MG63 (cell line): ENCODE results near the gene FILIP1L. TPM values are rescaled to one million over a fixed set of nuclear protein-coding genes. Genes with fewer than 3 reads are reported as not detected.

Source experiments
- DNase-seq: peaks from one replicate; pipeline ENCODE4 v3.0.0-alpha.2; 2020
- H3K27me3 ChIP-seq: fragments of 250-450 bp; sonication (Bioruptor Pico); 2 replicates; pipeline ENCODE4 v1.5.1; 2020; ENCODE audit warnings: mild to moderate bottlenecking, moderate library complexity
- H3K36me3 ChIP-seq: fragments of 250-450 bp; sonication (Bioruptor Pico); 2 replicates; pipeline ENCODE4 v1.5.1; 2020; ENCODE audit warnings: mild to moderate bottlenecking, moderate library complexity
- H3K4me3 ChIP-seq: fragments of 250-450 bp; sonication (Bioruptor Pico); 2 replicates; pipeline ENCODE4 v1.5.1; 2020; ENCODE audit warnings: mild to moderate bottlenecking, moderate library complexity
- H3K9me3 ChIP-seq: fragments of 250-450 bp; sonication (Bioruptor Pico); 2 replicates; pipeline ENCODE4 v1.5.1; 2020; ENCODE audit warnings: mild to moderate bottlenecking, moderate library complexity
- total RNA-seq: library from RNA; depleted of rRNA; stranded (reverse); fragments of >200 nt; shearing (Covaris generic); gene quantifications from 2 replicates; pipeline ENCODE4 v1.2.3, GENCODE V29; 2014; ENCODE audit warnings: low replicate concordance

FILIP1L gene
- total RNA-seq, 1 experiment from 2014 or later, result 19.9 TPM

- no peaks in the 10 kb centered on the region; the same call in 1 of the 2 replicates for H3K9me3 ChIP-seq
- no peaks in the 10 kb centered on the region for H3K36me3 ChIP-seq
- H3K4me3 ChIP-seq, result no peak overlapping the region
- no peak for DNase-seq
- no peaks in the 10 kb centered on the region for H3K27me3 ChIP-seq
Observed at GRCh38 chr3:99965681-99966408, 148.5 kb downstream of the FILIP1L start.

DNA sequence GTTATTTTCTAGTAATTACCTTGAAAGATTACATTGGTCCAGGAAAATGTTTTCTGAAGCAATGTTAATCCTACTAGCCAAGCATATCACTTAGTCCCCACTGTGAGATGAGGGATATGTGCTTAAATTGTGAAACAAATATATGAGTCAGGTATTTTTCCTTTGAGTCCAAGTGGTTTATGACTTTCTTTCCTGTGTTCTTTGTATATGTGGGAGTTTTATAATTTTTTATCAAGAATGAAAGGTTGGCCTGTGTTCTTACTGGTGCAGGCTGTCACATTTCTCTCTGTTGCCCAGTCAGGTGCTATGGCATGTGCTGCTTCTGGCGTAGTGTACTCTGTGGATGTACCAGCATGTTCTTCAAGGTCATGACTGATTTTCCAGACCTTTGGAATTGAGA is 149.2 kb downstream of the FILIP1L start:
- Histone ChIP-seq H3K9me3 (no peaks in the 10 kb centered on the region; the same call in 1 of the 2 replicates), H3K4me3 (no peak overlapping the region), H3K36me3 (no peaks in the 10 kb centered on the region), H3K27me3 (no peaks in the 10 kb centered on the region)
- peak; percentile 26 for DNase-seq

GRCh38 chr3:99962703-99963102 is 151.6 kb downstream of the FILIP1L start:
- no peaks in the 10 kb centered on the region for H3K27me3 ChIP-seq
- no peaks in the 10 kb centered on the region for H3K36me3 ChIP-seq
- no peak overlapping the region for H3K4me3 ChIP-seq
- no peak for DNase-seq
- H3K9me3 ChIP-seq, result no peaks in the 10 kb centered on the region; the same call in 1 of the 2 replicates

DNA sequence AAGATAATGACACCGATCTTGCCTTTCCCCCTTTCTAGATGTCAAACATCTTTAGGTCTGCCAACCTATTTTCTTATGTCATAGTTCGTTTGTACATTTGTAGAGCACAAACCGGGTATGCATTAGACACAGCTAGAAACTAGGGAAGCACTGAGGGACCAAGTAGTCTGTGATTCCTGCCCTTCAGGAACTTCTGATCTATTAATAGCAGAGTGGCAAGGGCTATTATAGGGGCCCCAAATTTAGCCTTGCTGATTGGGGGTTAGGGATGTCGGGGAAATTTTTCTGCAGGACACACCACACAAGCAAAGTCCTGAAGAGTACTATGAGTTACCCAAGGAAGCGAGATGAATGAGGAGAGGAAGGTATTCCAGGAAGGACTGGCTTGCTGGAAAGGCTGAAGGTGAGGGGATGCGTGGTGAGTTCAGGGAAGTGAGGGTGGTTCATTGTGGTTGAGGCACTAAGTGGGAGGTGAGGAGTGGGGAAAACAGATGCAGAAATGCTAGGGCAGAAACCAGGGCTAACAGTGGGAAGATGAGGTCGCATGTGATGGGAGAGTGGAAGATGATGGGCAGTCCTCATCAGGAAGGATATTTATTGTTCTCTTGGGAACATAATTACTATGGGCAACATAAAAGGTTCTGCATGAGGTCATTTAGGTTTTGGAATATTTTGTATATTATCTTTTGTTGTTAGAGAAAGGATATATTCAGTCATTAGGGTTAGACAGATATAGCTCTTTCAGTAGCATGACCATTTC is 152.4 kb downstream of the FILIP1L start:
- Histone ChIP-seq H3K9me3 (no peaks in the 10 kb centered on the region), H3K27me3 (no peaks in the 10 kb centered on the region), H3K4me3 (no peak overlapping the region), H3K36me3 (no peaks in the 10 kb centered on the region)
- no peak for DNase-seq

DNA sequence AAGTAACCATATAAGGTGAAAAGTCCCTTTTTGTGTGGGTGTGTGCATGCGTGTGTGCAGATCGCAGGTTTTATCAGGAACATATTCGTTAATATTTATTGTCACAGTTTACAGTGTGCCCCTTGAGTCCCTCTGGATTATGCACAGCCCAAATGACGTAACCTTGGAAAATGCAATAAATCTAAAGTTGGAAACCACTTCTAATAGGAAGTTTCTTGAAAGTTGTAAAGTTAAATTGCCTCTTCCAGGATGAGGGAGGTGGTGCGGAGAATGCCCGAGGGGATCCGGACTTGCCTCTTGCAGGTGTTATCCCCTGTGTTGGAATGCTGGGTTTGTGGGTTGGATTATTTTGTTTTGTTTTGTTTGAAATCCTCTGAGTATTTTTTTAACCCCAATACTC is 153.4 kb downstream of the FILIP1L start:
- no peaks in the 10 kb centered on the region for H3K36me3 ChIP-seq
- no peak for DNase-seq
- no peaks in the 10 kb centered on the region for H3K9me3 ChIP-seq
- H3K27me3 ChIP-seq, result no peaks in the 10 kb centered on the region
- H3K4me3 ChIP-seq, result no peak overlapping the region

GRCh38 chr3:99960123-99960878 is 154.0 kb downstream of the FILIP1L start:
- no peaks in the 10 kb centered on the region for H3K36me3 ChIP-seq
- H3K27me3 ChIP-seq, result no peaks in the 10 kb centered on the region
- no peaks in the 10 kb centered on the region for H3K9me3 ChIP-seq
- no peak for DNase-seq
- no peak overlapping the region for H3K4me3 ChIP-seq

DNA sequence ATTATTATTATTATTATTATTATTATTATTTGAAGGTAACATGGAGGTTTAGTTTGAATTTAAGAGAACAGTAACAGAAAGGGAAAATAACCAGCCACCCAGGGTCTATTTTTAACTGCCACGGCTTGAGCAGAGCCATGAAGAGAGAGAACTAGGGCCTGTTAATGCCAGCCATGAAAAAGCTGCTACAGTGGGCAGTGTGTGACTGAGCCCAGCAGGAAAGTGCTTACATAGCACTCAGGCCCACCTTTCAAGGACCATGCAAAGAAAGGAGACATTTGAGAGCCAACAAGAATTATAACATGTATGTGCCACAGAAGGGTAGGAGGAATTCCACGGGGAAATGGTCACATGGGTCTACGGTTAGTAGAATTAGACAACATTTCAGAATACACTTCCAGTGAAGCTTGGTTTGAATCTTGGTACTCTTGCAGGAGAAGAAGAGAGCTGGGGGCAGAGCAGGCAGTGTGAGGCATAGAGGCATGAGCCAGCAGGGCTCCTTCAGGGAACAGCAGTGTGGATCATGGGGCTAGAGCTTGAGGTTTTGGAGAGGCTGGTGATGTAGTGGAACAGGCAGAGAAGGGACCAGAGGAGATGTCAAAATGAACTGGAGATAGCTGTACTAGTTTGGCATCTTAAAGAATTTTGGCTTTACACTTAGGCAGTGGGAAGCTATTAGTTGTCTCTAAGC is 155.9 kb downstream of the FILIP1L start:
- Histone ChIP-seq H3K36me3 (no peaks in the 10 kb centered on the region), H3K27me3 (no peaks in the 10 kb centered on the region), H3K9me3 (no peaks in the 10 kb centered on the region), H3K4me3 (no peak overlapping the region)
- DNase-seq, result no peak

- H3K27me3 ChIP-seq, result no peaks in the 10 kb centered on the region
- no peak for DNase-seq
- H3K9me3 ChIP-seq, result no peaks in the 10 kb centered on the region
- no peak overlapping the region for H3K4me3 ChIP-seq
- H3K36me3 ChIP-seq, result no peaks in the 10 kb centered on the region
Observed at GRCh38 chr3:99957151-99957796, 157.0 kb downstream of the FILIP1L start.

GRCh38 chr3:99955773-99956562 is 158.3 kb downstream of the FILIP1L start:
- no peak for DNase-seq
- no peaks in the 10 kb centered on the region for H3K9me3 ChIP-seq
- H3K4me3 ChIP-seq, result no peak overlapping the region
- H3K27me3 ChIP-seq, result no peaks in the 10 kb centered on the region
- H3K36me3 ChIP-seq, result no peaks in the 10 kb centered on the region

DNA sequence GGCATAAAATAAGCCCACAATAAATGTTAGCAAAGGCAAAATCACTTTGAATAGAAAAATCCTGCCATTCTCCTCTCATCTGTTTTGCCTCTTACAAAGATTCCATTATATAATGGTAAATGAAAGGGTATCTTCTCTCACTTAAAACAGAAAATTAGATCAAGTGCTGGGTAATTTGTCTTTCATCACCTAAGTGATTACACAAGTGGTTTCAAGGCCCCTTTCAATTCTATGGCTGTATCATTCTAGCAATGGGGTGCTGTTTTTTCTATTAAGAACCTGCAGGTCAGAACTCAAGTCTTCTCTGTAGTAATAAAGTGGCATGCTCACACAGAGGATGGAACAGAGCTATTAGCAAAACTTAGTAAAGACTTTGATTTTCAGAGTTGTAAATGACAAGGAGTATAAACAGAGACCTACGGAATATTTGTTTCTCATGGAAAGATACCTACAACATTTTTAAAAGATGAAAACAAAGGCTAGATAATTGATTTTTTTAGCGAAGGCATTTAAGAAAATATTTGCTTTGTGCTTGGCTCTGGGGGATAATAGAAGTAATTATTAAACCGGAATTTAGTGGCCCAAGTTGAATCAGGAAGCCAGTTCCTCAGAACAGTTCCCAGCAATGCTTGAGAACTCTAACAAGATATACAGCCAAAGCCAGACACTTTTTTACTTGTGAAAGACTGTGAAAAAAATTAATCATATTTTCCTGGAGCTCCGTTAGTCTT is 159.2 kb downstream of the FILIP1L start:
- H3K9me3 ChIP-seq, result no peaks in the 10 kb centered on the region
- H3K27me3 ChIP-seq, result no peaks in the 10 kb centered on the region
- no peaks in the 10 kb centered on the region for H3K36me3 ChIP-seq
- DNase-seq, result no peak
- no peak overlapping the region for H3K4me3 ChIP-seq

DNA sequence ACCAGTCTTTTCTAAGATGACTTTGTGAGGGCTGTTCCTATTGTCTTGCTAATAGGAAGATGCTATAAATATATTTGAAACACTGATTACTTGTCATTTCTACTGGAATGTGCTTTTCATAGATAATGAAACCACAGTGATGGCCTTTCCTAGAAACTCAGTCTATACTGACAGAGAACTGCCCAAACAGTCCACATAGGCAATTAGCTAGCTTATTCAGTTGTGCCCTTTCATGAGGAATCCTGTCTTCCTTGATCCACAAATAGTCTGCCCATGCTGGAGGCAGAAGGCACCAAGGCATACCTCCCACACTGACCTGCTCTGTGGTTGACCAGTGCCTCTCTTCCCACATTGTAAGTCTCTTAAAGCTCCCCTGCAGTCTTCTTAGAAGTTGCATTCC is 160.7 kb downstream of the FILIP1L start:
- Histone ChIP-seq H3K27me3 (no peaks in the 10 kb centered on the region), H3K4me3 (no peak overlapping the region), H3K9me3 (no peaks in the 10 kb centered on the region), H3K36me3 (no peaks in the 10 kb centered on the region)
- no peak for DNase-seq

DNA sequence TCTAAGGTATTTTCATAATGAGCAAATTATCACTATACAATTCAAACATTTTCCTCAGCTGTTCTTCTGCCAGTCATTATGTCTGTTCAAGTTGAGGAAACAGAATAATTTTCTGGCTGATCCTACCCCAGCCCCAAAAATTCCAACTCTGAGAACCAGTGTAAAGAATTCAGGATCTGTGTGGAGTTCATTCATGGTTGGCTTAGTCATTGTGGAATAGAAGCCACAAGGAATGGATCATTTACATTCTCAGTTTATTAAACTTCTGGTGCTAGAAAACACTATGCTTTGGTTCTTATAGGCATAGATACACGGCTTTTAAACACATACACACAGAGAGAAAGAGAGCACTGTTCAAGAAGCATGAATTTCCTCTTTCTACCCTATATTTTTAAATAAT is 162.0 kb downstream of the FILIP1L start:
- Histone ChIP-seq H3K9me3 (no peaks in the 10 kb centered on the region), H3K27me3 (no peaks in the 10 kb centered on the region), H3K36me3 (no peaks in the 10 kb centered on the region), H3K4me3 (no peak overlapping the region)
- no peak for DNase-seq

- no peaks in the 10 kb centered on the region for H3K27me3 ChIP-seq
- H3K4me3 ChIP-seq, result no peak overlapping the region
- no peaks in the 10 kb centered on the region for H3K9me3 ChIP-seq
- H3K36me3 ChIP-seq, result no peaks in the 10 kb centered on the region
- no peak for DNase-seq
Observed at GRCh38 chr3:99951701-99952100, 162.6 kb downstream of the FILIP1L start.

- DNase-seq, result no peak
- no peaks in the 10 kb centered on the region for H3K9me3 ChIP-seq
Observed at GRCh38 chr3:99950921-99951320, 163.4 kb downstream of the FILIP1L start.

More at GRCh38 chr3:99950921-99951320, 163.4 kb downstream of the FILIP1L start:
- Histone ChIP-seq H3K36me3 (no peaks in the 10 kb centered on the region), H3K4me3 (no peak overlapping the region), H3K27me3 (no peaks in the 10 kb centered on the region)
